GM19395 (cell line): ENCODE data around the gene PFKP.
A peak's percentile ranks its signal among the peaks of the same experiment; 100 is the strongest.

Experiments used
- ATAC-seq: cut with Tn5 transposase; IDR thresholded peaks from one replicate; pipeline ENCODE4 v1.9.1; 2021; ENCODE audit warnings: mild to moderate bottlenecking, moderate library complexity; ENCODE audit not compliant: unreplicated experiment

Gene PFKP

GRCh38 chr10:3068968-3069737 is 1.8 kb downstream of the PFKP start:
- peak; percentile 23 for ATAC-seq

- no peak for ATAC-seq
These were observed 2.5 kb downstream of the PFKP start for GRCh38 chr10:3069876-3070275.

GRCh38 chr10:3071405-3072198 is 4.3 kb downstream of the PFKP start:
- ATAC-seq: no peak

- no peak for ATAC-seq
These were observed 5.5 kb downstream of the PFKP start for GRCh38 chr10:3072641-3073360.

GRCh38 chr10:3074145-3074665 is 6.9 kb downstream of the PFKP start:
- no peak for ATAC-seq

- no peak for ATAC-seq
These were observed 7.7 kb downstream of the PFKP start for GRCh38 chr10:3074985-3075600.

- no peak for ATAC-seq
These were observed 8.8 kb downstream of the PFKP start for GRCh38 chr10:3076138-3076537.

- ATAC-seq: no peak
These were observed 10.2 kb downstream of the PFKP start for GRCh38 chr10:3077509-3077908.

- no peak for ATAC-seq
These were observed 10.7 kb downstream of the PFKP start for GRCh38 chr10:3077940-3078630.

GRCh38 chr10:3081383-3081981 is 14.1 kb downstream of the PFKP start:
- no peak for ATAC-seq

GRCh38 chr10:3082290-3082689 is 14.9 kb downstream of the PFKP start:
- no peak for ATAC-seq

GRCh38 chr10:3085785-3086567 is 18.6 kb downstream of the PFKP start:
- no peak for ATAC-seq

- ATAC-seq: no peak
These were observed 23.0 kb downstream of the PFKP start for GRCh38 chr10:3090388-3090787.

GRCh38 chr10:3090914-3091787 is 23.8 kb downstream of the PFKP start:
- ATAC-seq: no peak

- no peak for ATAC-seq
These were observed 24.6 kb downstream of the PFKP start for GRCh38 chr10:3091921-3092320.

GRCh38 chr10:3093996-3094395 is 26.6 kb downstream of the PFKP start:
- no peak for ATAC-seq

GRCh38 chr10:3094609-3095036 is 27.3 kb downstream of the PFKP start:
- no peak for ATAC-seq
